T-cell (primary cell): ENCODE results near the gene TADA1. TPM values are rescaled to one million over a fixed set of nuclear protein-coding genes. Genes with fewer than 3 reads are reported as not detected.

Experiments
- ATAC-seq, 4 experiments: fragments of 200-7000 bp in 3 of 4; fragments of 150-1000 bp in 1 of 4; cut with Tn5 transposase; replicated peaks in 1 of 4; 1 replicate in 3 of 4; 2 replicates in 1 of 4; pipeline ENCODE4 v1.10.0; 2021; ENCODE audit warnings: moderate library complexity in 3 of 4, mild to moderate bottlenecking in 2 of 4, moderate number of reproducible peaks in 1 of 4
- CTCF ChIA-PET, 2 donors: fragments of 300-600 bp; sonication (Branson Sonifier 250); formaldehyde crosslinking; loops; one replicate each; lab custom pipeline; 2022; ENCODE audit warnings: antibody characterized with exemption in 2 of 2; lab: Charles Lee
- POLR2A ChIA-PET, 2 donors: fragments of 300-600 bp; sonication (Branson Sonifier 250); formaldehyde crosslinking; loops; one replicate each; lab custom pipeline; 2022; ENCODE audit warnings: antibody characterized with exemption in 2 of 2; lab: Charles Lee
- DNase-seq, 35 experiments: peaks; one replicate each; pipeline versions ENCODE4 v3.0.0 to v3.0.0-alpha.2; 2013 to 2023
- H3K27ac ChIP-seq: one replicate; pipeline ENCODE4 v1.5.1; 2013; ENCODE audit warnings: low read length
- H3K27me3 ChIP-seq, 2 experiments: replicated peaks in 1 of 2; 1 replicate in 1 of 2; 2 replicates in 1 of 2; pipeline versions ENCODE4 v1.6.1 to v1.7.0; 2013; ENCODE audit warnings: low read length in 1 of 2, mixed read lengths in 1 of 2; ENCODE audit not compliant: control insufficient read depth in 2 of 2, insufficient read depth in 2 of 2; ENCODE audit errors: extremely low read depth in 1 of 2
- H3K36me3 ChIP-seq, 2 donors: 1 replicate in 1 of 2; 2 replicates in 1 of 2; pipeline versions ENCODE4 v1.6.1 to v1.7.0; 2013; ENCODE audit warnings: low read length in 1 of 2; ENCODE audit not compliant: control insufficient read depth in 2 of 2, insufficient read depth in 1 of 2; ENCODE audit errors: extremely low read depth in 1 of 2
- H3K4me1 ChIP-seq, 2 experiments: 1 replicate in 1 of 2; 2 replicates in 1 of 2; pipeline versions ENCODE4 v1.6.1 to v1.7.0; 2013; ENCODE audit warnings: low read length in 2 of 2, mixed read lengths in 1 of 2; ENCODE audit not compliant: insufficient read depth in 2 of 2, control insufficient read depth in 1 of 2; ENCODE audit errors: extremely low read depth in 1 of 2
- H3K4me3 ChIP-seq, 2 donors: 1 replicate in 1 of 2; 2 replicates in 1 of 2; pipeline versions ENCODE4 v1.5.1 to v1.7.0; 2013; ENCODE audit warnings: mild to moderate bottlenecking in 2 of 2, low read length in 1 of 2, moderate library complexity in 1 of 2; ENCODE audit not compliant: control insufficient read depth in 1 of 2; ENCODE audit errors: extremely low read depth in 1 of 2
- H3K9me3 ChIP-seq: 2 replicates; pipeline ENCODE4 v1.7.0; 2013
- H3K27ac Mint-ChIP-seq, 2 donors: one replicate each; pipeline ENCODE4 v1.8.0; 2020 to 2021; ENCODE audit warnings: mild to moderate bottlenecking in 2 of 2, mixed read lengths in 2 of 2
- H3K27me3 Mint-ChIP-seq, 2 donors: one replicate each; pipeline ENCODE4 v1.8.0; 2021 to 2022; ENCODE audit warnings: mixed read lengths in 2 of 2
- H3K36me3 Mint-ChIP-seq: one replicate; pipeline ENCODE4 v1.8.0; 2021; ENCODE audit warnings: mixed read lengths
- H3K4me1 Mint-ChIP-seq, 3 donors: one replicate each; pipeline ENCODE4 v1.8.0; 2020 to 2022; ENCODE audit warnings: mixed read lengths in 3 of 3, mild to moderate bottlenecking in 1 of 3
- H3K4me3 Mint-ChIP-seq, 3 donors: one replicate each; pipeline ENCODE4 v1.8.0; 2020 to 2022; ENCODE audit warnings: mild to moderate bottlenecking in 3 of 3, mixed read lengths in 3 of 3, moderate library complexity in 3 of 3
- H3K9me3 Mint-ChIP-seq, 3 donors: one replicate each; pipeline ENCODE4 v1.8.0; 2020 to 2022; ENCODE audit warnings: mixed read lengths in 3 of 3
- WGBS: methylation state at CpG from one replicate; pipeline ENCODE4 v1.1.5; 2013; ENCODE audit warnings: missing lambda C conversion rate; ENCODE audit not compliant: insufficient coverage; 5-methylcytosine and 5-hydroxymethylcytosine counted together
- total RNA-seq, 35 experiments: library from RNA in 6 of 35; stranded (reverse) in 6 of 35; fragments of 120-200 nt in 1 of 35; gene quantifications; one replicate each; pipeline versions ENCODE4 v1.2.1 to v1.2.4 and lab custom pipeline; 2013 to 2026

The TADA1 gene
- total RNA-seq, 5 donors from 2014 or later (not counting 1 experiment from before 2014, with no cell fraction given), result 11.1 to 14.6 (median 12.8) TPM

GRCh38 chr1:166907763-166908162, 31.7 kb upstream of the TADA1 start:
- no peak for DNase-seq
- ATAC-seq, result no peak
- ChIA-PET CTCF (interaction anchor here (7.6 to 10.6 kb wide), 2 partner anchors 152 to 153 kb away, joined by 208 to 325 read pairs; no protein-coding TSS in a partner anchor), POLR2A (no interaction called here)
- H3K27ac ChIP-seq, result no peak overlapping the region
- peaks cover 0 to 3% of the 10 kb centered on the region in 2 experiments for H3K27me3 ChIP-seq
- H3K36me3 ChIP-seq, result no peaks in the 10 kb centered on the region
- WGBS, result no CpG with 5 or more reads among the region's 3 CpGs
- Mint-ChIP-seq H3K4me1 (peaks cover 0 to 7% (median 6%) of the 10 kb centered on the region in 3 donors), H3K36me3 (no peaks in the 10 kb centered on the region), H3K9me3 (no peaks in the 10 kb centered on the region), H3K27me3 (peaks cover 0 to 1% of the 10 kb centered on the region in 2 donors), H3K4me3 (no peak overlapping the region), H3K27ac (no peak overlapping the region)
- no peaks in the 10 kb centered on the region for H3K4me1 ChIP-seq
- H3K9me3 ChIP-seq, result no peaks in the 10 kb centered on the region
- no peak overlapping the region for H3K4me3 ChIP-seq

DNA sequence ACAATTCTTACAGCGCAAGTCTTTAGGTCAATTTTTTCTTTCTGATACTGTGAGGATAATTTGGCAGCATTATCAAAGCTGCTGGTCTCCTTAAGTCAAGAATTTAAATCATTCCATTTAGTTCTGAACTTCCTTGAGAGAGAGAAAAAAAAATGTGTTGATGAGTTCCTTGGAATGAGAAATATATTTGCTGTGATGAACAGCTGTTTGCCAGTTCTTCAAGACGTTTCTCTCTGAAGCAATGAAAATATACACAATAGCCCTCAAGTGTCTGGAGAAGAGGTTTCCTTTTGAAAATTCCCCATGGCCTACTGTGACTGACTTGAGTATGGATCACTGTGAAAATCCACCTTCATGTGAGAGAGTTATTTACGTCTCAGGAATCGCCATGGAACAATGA, 31.0 kb upstream of the TADA1 start:
- WGBS, result no CpG with 5 or more reads among the region's 4 CpGs
- no peak overlapping the region for H3K4me3 ChIP-seq
- ChIA-PET CTCF (interaction anchor here (0.6 to 10.6 kb wide), 3 partner anchors 152 to 185 kb away, joined by 3 to 325 read pairs (median 208); no protein-coding TSS in a partner anchor), POLR2A (no interaction called here)
- Mint-ChIP-seq H3K4me3 (no peak overlapping the region), H3K27ac (no peak overlapping the region), H3K4me1 (peaks cover 0 to 7% (median 6%) of the 10 kb centered on the region in 3 donors), H3K36me3 (no peaks in the 10 kb centered on the region), H3K27me3 (peaks cover 0 to 1% of the 10 kb centered on the region in 2 donors), H3K9me3 (no peaks in the 10 kb centered on the region)
- ATAC-seq (no peak), DNase-seq (no peak)
- H3K27me3 ChIP-seq, result peaks cover 0 to 3% of the 10 kb centered on the region in 2 experiments
- H3K36me3 ChIP-seq, result no peaks in the 10 kb centered on the region
- no peaks in the 10 kb centered on the region for H3K9me3 ChIP-seq
- H3K4me1 ChIP-seq, result no peaks in the 10 kb centered on the region
- no peak overlapping the region for H3K27ac ChIP-seq

- ATAC-seq (no peak), DNase-seq (no peak)
- no peak overlapping the region for H3K27ac ChIP-seq
- WGBS, result 84% methylated on average over 3 of the region's 3 CpGs
- H3K36me3 Mint-ChIP-seq, result no peaks in the 10 kb centered on the region
- ChIA-PET POLR2A (no interaction called here), CTCF (interaction anchor here (0.6 to 10.6 kb wide), 3 partner anchors 43 to 186 kb away, joined by 3 to 208 read pairs (median 3); no protein-coding TSS in a partner anchor)
- no peaks in the 10 kb centered on the region for H3K4me1 ChIP-seq
- peaks cover 0 to 3% of the 10 kb centered on the region in 2 experiments for H3K27me3 ChIP-seq
- H3K4me1 Mint-ChIP-seq, result peaks cover 0 to 7% (median 6%) of the 10 kb centered on the region in 3 donors
- H3K9me3 Mint-ChIP-seq, result no peaks in the 10 kb centered on the region
- H3K27me3 Mint-ChIP-seq, result peaks cover 0 to 1% of the 10 kb centered on the region in 2 donors
- H3K4me3 Mint-ChIP-seq, result no peak overlapping the region
- H3K9me3 ChIP-seq, result no peaks in the 10 kb centered on the region
- no peak overlapping the region for H3K4me3 ChIP-seq
- H3K36me3 ChIP-seq, result no peaks in the 10 kb centered on the region
- H3K27ac Mint-ChIP-seq, result no peak overlapping the region
These were observed 30.6 kb upstream of the TADA1 start for GRCh38 chr1:166906647-166907046.

DNA sequence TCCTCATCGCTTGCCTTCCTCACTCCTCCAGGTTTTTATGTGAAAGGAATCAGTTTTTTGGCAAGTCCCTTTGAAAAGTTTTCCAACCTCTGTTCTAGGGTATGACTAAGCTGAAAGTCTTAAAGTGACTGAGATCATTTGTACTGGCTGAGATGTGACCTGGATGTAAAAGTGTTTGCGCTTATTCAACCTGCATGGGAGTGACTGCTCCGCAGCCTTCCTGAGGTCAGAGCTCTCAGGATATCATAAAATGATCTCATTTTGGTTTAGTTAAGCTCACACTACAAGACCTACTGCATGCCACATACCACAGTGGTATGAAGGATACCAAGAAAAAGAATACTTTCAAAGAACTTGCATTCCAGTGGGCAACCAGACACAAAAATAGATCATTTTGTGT, 29.8 kb upstream of the TADA1 start:
- Histone ChIP-seq H3K27me3 (peaks cover 0 to 3% of the 10 kb centered on the region in 2 experiments), H3K27ac (no peak overlapping the region), H3K4me3 (no peak overlapping the region), H3K4me1 (no peaks in the 10 kb centered on the region), H3K36me3 (no peaks in the 10 kb centered on the region), H3K9me3 (no peaks in the 10 kb centered on the region)
- CTCF ChIA-PET, result interaction anchor here (0.5 to 10.6 kb wide), 5 partner anchors 43 to 1338 kb away, joined by 3 to 208 read pairs (median 3); no protein-coding TSS in a partner anchor
- no peak for DNase-seq
- ATAC-seq, result no peak
- 80% methylated on average over 1 of the region's 3 CpGs for WGBS
- Mint-ChIP-seq H3K9me3 (no peaks in the 10 kb centered on the region), H3K4me3 (no peak overlapping the region), H3K4me1 (peaks cover 0 to 5% (median 4%) of the 10 kb centered on the region in 3 donors), H3K27me3 (peaks cover 0 to 1% of the 10 kb centered on the region in 2 donors), H3K36me3 (no peaks in the 10 kb centered on the region), H3K27ac (no peak overlapping the region)
- POLR2A ChIA-PET, result interaction anchor here in 1 of 2 donors (0.6 kb wide), 1 partner anchor 81 kb away, joined by 8 read pairs; no protein-coding TSS in a partner anchor

DNA sequence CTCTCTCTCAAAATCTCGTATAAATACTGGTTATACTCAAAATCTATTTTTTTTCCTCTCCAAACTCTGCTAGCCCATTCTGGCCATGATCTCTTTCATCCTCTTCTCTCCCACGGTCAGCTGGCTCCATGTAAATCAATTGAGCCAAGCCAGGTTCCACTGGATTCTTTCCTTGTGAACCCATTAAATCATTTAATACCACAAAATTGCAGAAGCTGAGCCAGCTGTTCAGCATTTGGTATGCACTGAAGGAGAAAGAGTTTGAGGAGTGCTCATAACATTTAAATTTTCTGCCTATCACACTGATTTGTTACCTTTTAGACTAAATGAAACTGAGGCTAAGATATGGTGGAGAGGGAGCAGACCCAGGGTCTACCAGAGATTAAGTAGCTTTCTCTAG, 29.1 kb upstream of the TADA1 start:
- no peak for DNase-seq
- H3K9me3 ChIP-seq, result no peaks in the 10 kb centered on the region
- H3K27ac Mint-ChIP-seq, result no peak overlapping the region
- H3K36me3 Mint-ChIP-seq, result no peaks in the 10 kb centered on the region
- ATAC-seq, result no peak
- peaks cover 0 to 3% of the 10 kb centered on the region in 2 experiments for H3K27me3 ChIP-seq
- ChIA-PET POLR2A (interaction anchor here in 1 of 2 donors (0.6 kb wide), 1 partner anchor 81 kb away, joined by 8 read pairs; no protein-coding TSS in a partner anchor), CTCF (interaction anchor here (0.9 to 10.6 kb wide), 3 partner anchors 153 to 635 kb away, joined by 3 to 208 read pairs (median 12); no protein-coding TSS in a partner anchor)
- H3K36me3 ChIP-seq, result no peaks in the 10 kb centered on the region
- H3K9me3 Mint-ChIP-seq, result no peaks in the 10 kb centered on the region
- no peaks in the 10 kb centered on the region for H3K4me1 Mint-ChIP-seq
- peaks cover 0 to 1% of the 10 kb centered on the region in 2 donors for H3K27me3 Mint-ChIP-seq
- no peak overlapping the region for H3K27ac ChIP-seq
- H3K4me3 Mint-ChIP-seq, result no peak overlapping the region
- H3K4me1 ChIP-seq, result no peaks in the 10 kb centered on the region
- no peak overlapping the region for H3K4me3 ChIP-seq
- 60% methylated on average over 1 of the region's 2 CpGs for WGBS

- peaks cover 3% of the 10 kb centered on the region for H3K36me3 Mint-ChIP-seq
- H3K4me3 Mint-ChIP-seq, result no peak overlapping the region
- no CpG with 5 or more reads among the region's 1 CpG for WGBS
- no peaks in the 10 kb centered on the region for H3K9me3 ChIP-seq
- CTCF ChIA-PET, result interaction anchor here in 1 of 2 donors (10.6 kb wide), 1 partner anchor 156 kb away, joined by 208 read pairs; no protein-coding TSS in a partner anchor
- no peaks in the 10 kb centered on the region for H3K4me1 Mint-ChIP-seq
- H3K9me3 Mint-ChIP-seq, result peaks cover 0 to 2% (median 0%) of the 10 kb centered on the region in 3 donors
- no peak overlapping the region for H3K27ac ChIP-seq
- no peak overlapping the region for H3K4me3 ChIP-seq
- H3K4me1 ChIP-seq, result no peaks in the 10 kb centered on the region
- peaks cover 0 to 4% of the 10 kb centered on the region in 2 donors for H3K27me3 Mint-ChIP-seq
- DNase-seq (no peak), ATAC-seq (no peak)
- H3K27ac Mint-ChIP-seq, result no peak overlapping the region
- H3K36me3 ChIP-seq, result no peaks in the 10 kb centered on the region
- H3K27me3 ChIP-seq, result peaks cover 0 to 5% of the 10 kb centered on the region in 2 experiments
- POLR2A ChIA-PET, result no interaction called here
These were observed 27.2 kb upstream of the TADA1 start for GRCh38 chr1:166903232-166903631.
